Loucy (cell line): ENCODE data around the gene ELMO2.

Source experiments
- CTCF ChIP-seq: fragments of 200-600 bp; sonication (generic); conservative IDR thresholded peaks from 2 replicates; pipeline ENCODE4 v1.5.1; 2014; ENCODE audit warnings: mild to moderate bottlenecking, antibody characterized with exemption, low read length
- EZH2phosphoT487 ChIP-seq: fragments of 200-600 bp; IDR thresholded peaks from 2 replicates; pipeline ENCODE4 v1.6.1; 2018; ENCODE audit warnings: antibody characterized with exemption, mild to moderate bottlenecking, moderate library complexity, borderline replicate concordance

- TF ChIP-seq CTCF (no peak), EZH2phosphoT487 (no peak)
Measured at GRCh38 chr20:46366826-46367225, 39.6 kb downstream of the ELMO2 start.
